ENCODE data around the gene NUSAP1.
"Not testable (repeated sequence)": the region's sequence is repeated elsewhere in the genome, so short reads cannot be mapped to it uniquely, and the experiment has no call there.

The NUSAP1 gene

DNA sequence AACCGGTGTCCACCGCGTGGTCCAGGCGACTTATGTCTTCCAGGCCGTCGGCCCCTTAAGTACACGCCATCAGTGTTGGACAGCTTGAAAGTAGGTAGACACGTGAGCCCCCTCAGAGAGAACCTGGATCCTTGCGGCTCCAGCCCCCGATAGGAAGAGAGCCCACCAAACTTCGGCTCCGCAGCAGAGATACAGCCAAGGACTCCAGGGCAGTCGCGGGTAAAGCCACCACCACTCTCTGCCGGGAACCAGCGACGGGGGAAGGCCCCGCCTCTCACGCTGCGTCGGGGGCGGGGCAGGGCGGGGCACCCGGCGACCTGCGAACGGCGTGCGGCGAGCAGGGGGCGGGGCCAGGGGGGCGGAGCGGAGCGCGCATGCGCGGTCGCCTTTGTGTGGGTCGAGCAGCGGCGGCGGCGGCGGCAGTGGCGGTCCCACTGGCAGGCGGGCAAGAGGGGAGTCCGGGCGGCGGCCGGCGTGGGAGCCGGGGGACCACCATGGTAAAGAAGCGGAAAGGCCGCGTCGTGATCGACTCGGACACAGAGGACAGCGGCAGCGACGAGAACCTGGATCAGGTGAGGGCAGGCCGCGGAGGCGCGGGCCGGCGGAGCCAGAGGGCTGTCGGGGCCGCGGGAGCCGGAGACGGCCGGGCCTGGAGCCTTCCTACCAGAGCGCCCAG, 84.2 kb downstream of the NUSAP1 start, which contains the start of gene RTF1:
RTF1 (plus strand) TSS at position 354 of the 676 bp plus-strand sequence; CDS start at position 375, 21 bp downstream.
- peak; percentile 96 for DNase-seq

DNA sequence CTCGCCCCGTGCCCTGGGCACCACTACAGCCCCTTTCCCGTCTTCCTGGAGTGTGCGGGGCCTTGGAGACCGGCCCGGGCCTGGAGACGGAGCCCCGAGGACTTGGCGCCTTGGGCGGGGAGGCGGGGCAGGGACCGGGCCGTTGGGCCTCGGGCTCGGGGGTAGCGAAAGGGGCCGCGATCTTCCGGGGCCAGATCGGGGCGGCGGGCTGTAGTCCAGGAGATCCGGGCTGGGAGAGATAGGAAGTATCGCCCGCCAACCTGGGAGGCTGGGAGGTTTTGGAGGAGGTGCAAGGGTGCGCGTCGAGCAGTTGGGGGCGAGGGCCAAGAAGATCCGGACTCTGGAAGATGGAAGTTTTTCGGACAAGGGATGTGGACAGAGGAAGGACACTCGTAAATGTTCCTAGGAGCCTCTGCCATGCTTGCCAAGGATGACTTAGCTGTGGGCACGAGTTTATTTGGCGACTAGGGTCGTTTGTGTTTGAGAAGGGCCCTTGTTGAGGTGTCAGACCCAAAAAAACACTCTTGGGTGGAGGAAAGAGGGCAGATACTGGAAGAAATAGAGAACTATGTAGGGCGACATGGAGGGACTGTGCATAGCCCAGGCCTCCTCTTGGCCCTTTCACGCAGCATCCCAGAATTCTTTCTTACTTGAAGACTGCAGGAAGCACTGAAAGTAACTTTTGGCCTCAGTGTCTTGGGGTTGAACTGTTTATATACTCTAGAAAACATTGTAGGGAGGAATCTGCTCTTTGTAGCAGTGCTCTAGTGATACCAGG, 84.9 kb downstream of the NUSAP1 start:
- DNase-seq: peak; percentile 71

DNA sequence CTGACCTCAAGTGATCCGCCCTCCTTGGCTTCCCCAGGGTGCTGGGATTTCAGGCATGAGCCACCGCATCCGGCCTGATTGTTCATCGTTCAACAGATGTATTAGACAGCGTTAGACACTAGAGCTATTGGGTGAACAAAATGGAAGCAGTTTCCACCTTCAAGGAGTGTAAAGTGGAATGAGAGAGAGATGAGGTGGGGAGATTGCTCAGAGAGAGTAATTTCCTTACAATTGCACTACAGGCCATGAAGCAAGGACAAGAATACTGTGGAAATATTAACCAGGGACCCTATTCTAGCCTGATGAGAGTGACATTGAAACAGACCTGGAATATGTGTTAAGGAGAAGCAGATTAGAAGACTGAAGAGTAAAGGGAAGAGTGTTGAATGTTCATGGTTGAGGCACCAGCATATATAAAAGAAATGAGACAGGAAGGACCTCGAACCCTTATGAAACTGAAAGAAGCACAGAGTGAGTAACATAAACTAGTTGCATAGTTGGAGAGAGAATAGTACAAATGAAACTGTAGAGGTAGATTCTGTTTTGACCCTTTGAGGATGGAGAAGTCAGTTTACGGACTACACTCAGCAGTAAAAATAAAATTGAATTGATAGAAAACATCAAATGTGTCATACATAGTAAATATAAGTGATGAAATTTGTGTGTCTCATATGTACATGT, 91.4 kb downstream of the NUSAP1 start:
- DNase-seq: no peak

DNA sequence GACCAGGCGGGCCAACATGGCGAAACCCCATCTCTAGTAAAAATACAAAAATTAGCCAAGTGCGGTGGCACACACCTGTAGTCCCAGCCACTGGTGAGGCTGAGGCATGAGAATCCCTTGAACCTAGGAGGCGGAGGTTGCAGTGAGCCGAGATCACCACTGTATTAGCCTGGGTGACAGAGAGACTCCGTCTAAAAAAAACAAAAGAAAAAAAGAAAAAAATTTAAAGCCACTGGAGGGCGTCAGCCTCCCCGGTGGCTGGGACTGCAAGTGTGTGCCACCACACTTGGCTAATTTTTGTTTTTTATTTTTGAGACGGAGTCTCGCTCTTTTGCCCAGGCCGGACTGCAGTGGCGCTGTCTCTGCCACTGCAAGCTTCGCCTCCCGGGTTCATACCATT, 92.1 kb downstream of the NUSAP1 start:
- no peak for DNase-seq

DNA sequence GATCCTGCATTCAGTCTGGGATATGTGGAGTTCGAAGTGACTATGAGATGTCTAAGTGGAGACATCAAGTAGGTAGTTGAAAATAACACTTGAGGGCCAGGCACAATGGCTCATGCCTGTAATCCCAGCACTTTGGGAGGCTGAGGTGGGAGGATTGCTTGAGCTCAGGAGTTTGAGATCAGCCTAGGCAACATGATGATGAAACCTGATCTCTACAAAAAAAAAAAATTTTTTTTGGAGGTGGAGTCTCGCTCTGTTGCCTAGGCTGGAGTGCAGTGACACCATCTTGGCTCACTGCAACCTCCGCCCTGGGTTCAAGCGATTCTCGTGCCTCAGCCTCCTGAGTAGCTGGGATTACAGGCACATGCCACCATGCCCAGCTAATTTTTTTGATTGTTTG, 93.2 kb downstream of the NUSAP1 start:
- not testable (repeated sequence) for DNase-seq

DNA sequence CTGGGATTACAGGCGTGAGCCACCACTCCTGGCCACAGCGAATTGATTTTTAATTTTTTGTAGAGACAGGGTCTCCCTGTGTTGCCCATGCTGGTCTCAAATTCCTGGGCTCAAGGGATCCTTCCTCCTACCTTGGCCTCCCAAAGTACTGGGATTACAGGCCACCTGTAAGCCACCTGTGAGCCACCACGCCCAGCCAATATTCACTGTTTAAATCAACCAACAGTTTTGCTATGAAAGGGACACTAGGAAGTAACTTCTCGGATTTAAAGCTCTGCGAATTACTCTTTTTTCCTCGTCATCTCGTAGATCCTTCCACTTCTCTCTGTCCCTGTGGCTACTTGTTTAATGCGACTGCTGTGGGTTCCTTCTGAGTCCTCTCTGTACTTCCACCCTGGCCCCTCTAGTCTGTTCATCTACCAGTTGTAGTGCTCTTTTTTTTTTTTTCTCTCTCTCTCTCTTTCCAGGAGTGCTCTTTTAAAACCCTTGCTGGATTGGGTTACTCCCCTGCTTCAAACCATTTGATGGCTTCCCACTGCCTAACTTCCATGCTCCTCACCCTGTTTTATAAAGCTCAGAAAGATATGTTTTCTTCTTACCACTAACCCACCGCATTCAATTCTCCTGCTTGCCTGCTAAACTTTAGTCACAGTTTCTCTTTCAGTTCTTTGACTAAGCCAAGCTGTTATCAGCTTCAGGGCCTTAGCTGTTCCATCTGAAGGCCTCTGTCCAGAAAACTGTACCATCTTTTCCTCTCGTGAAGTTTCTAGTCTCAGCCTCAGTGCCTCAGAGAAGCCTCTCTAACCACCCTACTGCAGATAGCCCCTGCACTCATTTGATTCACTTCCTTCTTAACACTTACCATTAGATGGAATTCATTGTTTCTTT, 96.6 kb downstream of the NUSAP1 start:
- no peak for DNase-seq
